ENCODE data around the gene SPRING1. TPM values are rescaled to one million over a fixed set of nuclear protein-coding genes. Genes with fewer than 3 reads are reported as not detected.

Gene SPRING1
- total and polyA plus RNA-seq, 4 donors: 6.0 to 11.7 (median 8.4) TPM

DNA sequence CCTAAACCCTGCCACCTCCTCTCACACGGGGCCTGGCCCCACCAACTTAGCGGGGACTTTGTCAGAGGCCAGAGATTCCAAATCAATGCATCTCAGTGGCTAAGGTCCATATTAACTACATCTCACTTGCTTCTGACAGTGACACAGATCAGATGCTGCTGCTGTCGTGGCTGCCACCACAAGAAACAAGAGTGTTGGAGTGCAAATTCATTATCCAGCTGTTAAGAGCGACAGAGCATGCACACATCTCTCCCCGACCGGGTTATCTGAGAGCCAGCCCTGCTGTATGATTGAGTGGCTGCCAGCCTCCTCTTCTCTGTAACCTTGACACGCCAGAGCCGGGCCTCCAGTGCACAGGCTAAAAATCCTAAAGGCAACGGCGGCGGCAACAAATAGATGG, 40.2 kb downstream of the SPRING1 start:
- no peak for DNase-seq (ENCODE audit: low spot score)
- Histone ChIP-seq H3K4me1 (ENCODE audit: control insufficient read depth in 4 of 4, insufficient read depth in 4 of 4, low read length in 3 of 4) (peaks cover 0 to 28% (median 26%) of the 10 kb centered on the region in 4 donors), H3K27ac (ENCODE audit: low read depth in 1 of 2, low read length in 2 of 2) (no peak overlapping the region), H3K27me3 (ENCODE audit: control insufficient read depth in 4 of 4, insufficient read depth in 4 of 4, low read length in 3 of 4) (no peaks in the 10 kb centered on the region), H3K36me3 (ENCODE audit: control insufficient read depth in 4 of 4, insufficient read depth in 3 of 4, low read depth in 1 of 4, low read length in 3 of 4) (no peaks in the 10 kb centered on the region), H3K9ac (ENCODE audit: low read depth in 1 of 2, low read length in 2 of 2) (no peak overlapping the region), H3K9me3 (ENCODE audit: control insufficient read depth in 4 of 4, low read length in 3 of 4) (no peaks in the 10 kb centered on the region), H3K4me3 (ENCODE audit: low read depth in 1 of 3, low read length in 3 of 3) (no peak overlapping the region)
- no peak for TF ChIP-seq TAF1 (conservative IDR thresholded peaks at IDR 0.05)
- TF ChIP-seq NR2F2 (IDR thresholded peaks at IDR 0.05): no peak
- no peak for TF ChIP-seq EGR1 (IDR thresholded peaks at IDR 0.05; ENCODE audit: low read depth in 2 of 2)
- TF ChIP-seq, protein P1, sequence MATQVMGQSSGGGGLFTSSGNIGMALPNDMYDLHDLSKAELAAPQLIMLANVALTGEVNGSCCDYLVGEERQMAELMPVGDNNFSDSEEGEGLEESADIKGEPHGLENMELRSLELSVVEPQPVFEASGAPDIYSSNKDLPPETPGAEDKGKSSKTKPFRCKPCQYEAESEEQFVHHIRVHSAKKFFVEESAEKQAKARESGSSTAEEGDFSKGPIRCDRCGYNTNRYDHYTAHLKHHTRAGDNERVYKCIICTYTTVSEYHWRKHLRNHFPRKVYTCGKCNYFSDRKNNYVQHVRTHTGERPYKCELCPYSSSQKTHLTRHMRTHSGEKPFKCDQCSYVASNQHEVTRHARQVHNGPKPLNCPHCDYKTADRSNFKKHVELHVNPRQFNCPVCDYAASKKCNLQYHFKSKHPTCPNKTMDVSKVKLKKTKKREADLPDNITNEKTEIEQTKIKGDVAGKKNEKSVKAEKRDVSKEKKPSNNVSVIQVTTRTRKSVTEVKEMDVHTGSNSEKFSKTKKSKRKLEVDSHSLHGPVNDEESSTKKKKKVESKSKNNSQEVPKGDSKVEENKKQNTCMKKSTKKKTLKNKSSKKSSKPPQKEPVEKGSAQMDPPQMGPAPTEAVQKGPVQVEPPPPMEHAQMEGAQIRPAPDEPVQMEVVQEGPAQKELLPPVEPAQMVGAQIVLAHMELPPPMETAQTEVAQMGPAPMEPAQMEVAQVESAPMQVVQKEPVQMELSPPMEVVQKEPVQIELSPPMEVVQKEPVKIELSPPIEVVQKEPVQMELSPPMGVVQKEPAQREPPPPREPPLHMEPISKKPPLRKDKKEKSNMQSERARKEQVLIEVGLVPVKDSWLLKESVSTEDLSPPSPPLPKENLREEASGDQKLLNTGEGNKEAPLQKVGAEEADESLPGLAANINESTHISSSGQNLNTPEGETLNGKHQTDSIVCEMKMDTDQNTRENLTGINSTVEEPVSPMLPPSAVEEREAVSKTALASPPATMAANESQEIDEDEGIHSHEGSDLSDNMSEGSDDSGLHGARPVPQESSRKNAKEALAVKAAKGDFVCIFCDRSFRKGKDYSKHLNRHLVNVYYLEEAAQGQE (IDR thresholded peaks at IDR 0.05): no peak
- no peak for TF ChIP-seq RXRA (IDR thresholded peaks at IDR 0.05)
- TF ChIP-seq JUND (IDR thresholded peaks at IDR 0.05): no peak
- WGBS: 71% methylated on average over 11 of the region's 11 CpGs

DNA sequence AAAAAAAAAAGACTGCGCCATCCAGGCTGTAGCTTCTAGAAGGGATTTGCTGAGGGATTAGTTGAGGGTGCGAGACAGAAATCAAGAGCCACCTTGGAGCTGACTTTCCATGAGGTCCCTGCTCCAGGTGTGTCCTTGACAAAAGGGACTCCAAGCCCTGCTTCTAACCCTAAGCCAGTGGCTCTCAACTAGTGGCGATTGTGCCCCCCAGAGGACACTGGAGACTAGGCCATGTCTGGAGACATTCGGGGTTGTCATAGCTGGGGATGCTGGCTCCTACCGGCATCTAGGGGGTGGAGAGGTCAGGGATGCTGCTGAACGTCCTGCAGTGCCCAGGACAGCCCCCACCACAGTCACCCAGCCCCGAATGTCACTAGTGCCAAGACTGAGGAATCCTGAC, 40.6 kb downstream of the SPRING1 start:
- Histone ChIP-seq H3K4me3 (ENCODE audit: low read depth in 1 of 3, low read length in 3 of 3) (no peak overlapping the region), H3K4me1 (ENCODE audit: control insufficient read depth in 4 of 4, insufficient read depth in 4 of 4, low read length in 3 of 4) (peaks cover 0 to 30% (median 28%) of the 10 kb centered on the region in 4 donors), H3K27ac (ENCODE audit: low read depth in 1 of 2, low read length in 2 of 2) (no peak overlapping the region), H3K36me3 (ENCODE audit: control insufficient read depth in 4 of 4, insufficient read depth in 3 of 4, low read depth in 1 of 4, low read length in 3 of 4) (no peaks in the 10 kb centered on the region), H3K9ac (ENCODE audit: low read depth in 1 of 2, low read length in 2 of 2) (no peak overlapping the region), H3K9me3 (ENCODE audit: control insufficient read depth in 4 of 4, low read length in 3 of 4) (no peaks in the 10 kb centered on the region), H3K27me3 (ENCODE audit: control insufficient read depth in 4 of 4, insufficient read depth in 4 of 4, low read length in 3 of 4) (no peaks in the 10 kb centered on the region)
- DNase-seq (ENCODE audit: low spot score): no peak
- TF ChIP-seq HNF4G (IDR thresholded peaks at IDR 0.05): no peak
- TF ChIP-seq, protein P1 (IDR thresholded peaks at IDR 0.05): no peak
- TF ChIP-seq, protein P2, sequence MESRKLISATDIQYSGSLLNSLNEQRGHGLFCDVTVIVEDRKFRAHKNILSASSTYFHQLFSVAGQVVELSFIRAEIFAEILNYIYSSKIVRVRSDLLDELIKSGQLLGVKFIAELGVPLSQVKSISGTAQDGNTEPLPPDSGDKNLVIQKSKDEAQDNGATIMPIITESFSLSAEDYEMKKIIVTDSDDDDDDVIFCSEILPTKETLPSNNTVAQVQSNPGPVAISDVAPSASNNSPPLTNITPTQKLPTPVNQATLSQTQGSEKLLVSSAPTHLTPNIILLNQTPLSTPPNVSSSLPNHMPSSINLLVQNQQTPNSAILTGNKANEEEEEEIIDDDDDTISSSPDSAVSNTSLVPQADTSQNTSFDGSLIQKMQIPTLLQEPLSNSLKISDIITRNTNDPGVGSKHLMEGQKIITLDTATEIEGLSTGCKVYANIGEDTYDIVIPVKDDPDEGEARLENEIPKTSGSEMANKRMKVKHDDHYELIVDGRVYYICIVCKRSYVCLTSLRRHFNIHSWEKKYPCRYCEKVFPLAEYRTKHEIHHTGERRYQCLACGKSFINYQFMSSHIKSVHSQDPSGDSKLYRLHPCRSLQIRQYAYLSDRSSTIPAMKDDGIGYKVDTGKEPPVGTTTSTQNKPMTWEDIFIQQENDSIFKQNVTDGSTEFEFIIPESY (IDR thresholded peaks at IDR 0.05): no peak
- TF ChIP-seq TAF1 (conservative IDR thresholded peaks at IDR 0.05): no peak
- TF ChIP-seq, protein P3, sequence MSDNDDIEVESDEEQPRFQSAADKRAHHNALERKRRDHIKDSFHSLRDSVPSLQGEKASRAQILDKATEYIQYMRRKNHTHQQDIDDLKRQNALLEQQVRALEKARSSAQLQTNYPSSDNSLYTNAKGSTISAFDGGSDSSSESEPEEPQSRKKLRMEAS (IDR thresholded peaks at IDR 0.05): no peak
- peak; percentile 37 to 62 for TF ChIP-seq RAD21 (IDR thresholded peaks at IDR 0.05)
- no peak for TF ChIP-seq FOXA1 (IDR thresholded peaks at IDR 0.05)
- TF ChIP-seq JUND (IDR thresholded peaks at IDR 0.05): no peak
- no peak for TF ChIP-seq NR2F2 (IDR thresholded peaks at IDR 0.05)
- WGBS: 77% methylated on average over 7 of the region's 7 CpGs
